ENCODE data around the gene ACTN2.
A peak's percentile ranks its signal among the peaks of the same experiment; 100 is the strongest.

The ACTN2 gene

DNA sequence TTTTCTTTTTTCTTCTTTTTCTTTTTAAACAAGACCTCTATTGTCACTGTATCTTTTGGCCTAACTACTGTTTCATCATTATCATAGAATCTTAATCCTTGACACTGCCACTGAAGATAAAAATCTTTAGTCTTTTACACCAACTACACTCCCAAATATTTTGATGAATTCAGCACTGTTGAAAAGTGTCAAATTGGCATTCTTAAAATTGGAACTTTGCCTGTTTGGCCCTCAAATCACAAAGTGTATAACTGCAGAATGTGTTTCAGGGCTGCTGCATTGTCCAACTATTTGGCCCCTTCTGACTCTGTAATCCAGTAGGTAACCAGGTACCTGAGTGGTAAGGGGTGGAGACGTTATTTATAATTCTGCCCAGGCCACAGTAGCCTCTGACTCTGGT is 34.3 kb downstream of the ACTN2 start:
- DNase-seq (ENCODE audit: insufficient read length) = no peak
- FAIRE-seq = no peak
- TF ChIP-seq POLR2A (IDR thresholded peaks at IDR 0.05; ENCODE audit: low read depth, low read length) (no peak), POLR2AphosphoS5 (IDR thresholded peaks at IDR 0.05; ENCODE audit: low read depth, low read length) (no peak), TAF1 (IDR thresholded peaks at IDR 0.05; ENCODE audit: borderline replicate concordance, low read depth, low read length) (no peak)

DNA sequence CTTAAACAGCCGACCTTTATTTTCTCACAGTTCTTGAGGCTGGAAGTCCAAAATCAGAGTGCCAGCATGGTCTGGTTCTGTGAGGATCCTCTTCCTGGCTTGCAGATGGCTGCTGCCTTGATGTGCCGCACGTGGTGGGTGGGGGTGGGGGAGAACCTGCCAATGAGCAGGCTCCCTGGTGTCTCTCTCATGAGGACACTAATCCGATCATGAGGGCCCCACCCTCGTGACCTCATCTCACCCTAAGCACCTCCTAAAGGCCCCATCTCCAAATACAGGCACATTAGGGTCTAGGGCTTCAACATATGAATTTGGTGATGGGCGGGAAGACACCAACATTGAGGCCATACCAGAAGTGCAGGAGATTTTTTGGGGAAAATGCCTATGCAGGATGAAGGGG is 37.8 kb downstream of the ACTN2 start:
- FAIRE-seq (no peak), DNase-seq (ENCODE audit: insufficient read length) (no peak)
- TF ChIP-seq POLR2AphosphoS5 (IDR thresholded peaks at IDR 0.05; ENCODE audit: low read depth, low read length) (no peak), POLR2A (IDR thresholded peaks at IDR 0.05; ENCODE audit: low read depth, low read length) (no peak), TAF1 (IDR thresholded peaks at IDR 0.05; ENCODE audit: borderline replicate concordance, low read depth, low read length) (no peak)

DNA sequence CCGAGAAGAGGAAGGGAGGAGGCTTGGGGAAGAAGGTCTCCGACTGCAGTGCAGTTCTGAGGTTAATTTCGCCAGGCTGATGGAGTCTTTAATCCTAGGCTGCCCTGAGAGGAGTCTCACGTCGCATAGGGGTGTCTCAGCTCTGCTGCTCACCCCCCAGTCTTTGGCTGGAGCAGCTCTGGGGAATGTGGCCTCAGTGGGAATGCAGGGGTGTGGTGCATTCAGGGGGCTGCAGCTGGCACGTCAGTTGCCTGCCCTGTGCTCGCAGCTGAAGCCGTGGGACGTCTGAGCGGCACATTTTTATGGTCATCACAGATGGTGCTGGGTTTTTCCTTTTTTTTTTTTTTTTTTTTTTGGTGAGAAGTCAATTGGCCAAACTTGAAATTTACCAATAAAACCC is 38.2 kb downstream of the ACTN2 start:
- FAIRE-seq = no peak
- no peak for DNase-seq (ENCODE audit: insufficient read length)
- no peak for TF ChIP-seq POLR2A (IDR thresholded peaks at IDR 0.05; ENCODE audit: low read depth, low read length)
- no peak for TF ChIP-seq POLR2AphosphoS5 (IDR thresholded peaks at IDR 0.05; ENCODE audit: low read depth, low read length)

DNA sequence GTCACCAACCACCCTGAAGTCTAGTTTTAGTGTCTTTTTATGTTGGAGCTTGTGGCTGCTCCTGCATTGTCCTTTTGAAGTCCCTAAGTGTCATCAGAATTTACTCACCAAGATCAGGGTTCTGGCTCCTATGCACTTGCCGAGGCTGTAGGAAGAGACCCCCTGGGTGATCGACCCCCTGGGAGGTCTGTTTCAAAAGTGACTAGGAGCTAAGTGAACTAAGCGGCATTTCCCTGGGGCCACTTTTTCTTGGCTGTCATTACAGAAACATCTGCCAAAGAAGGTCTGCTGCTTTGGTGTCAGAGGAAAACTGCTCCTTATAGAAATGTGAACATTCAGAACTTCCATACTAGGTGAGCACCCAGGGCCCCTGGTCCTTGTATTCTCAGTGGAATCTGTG is 39.4 kb downstream of the ACTN2 start:
- FAIRE-seq (no peak), DNase-seq (ENCODE audit: insufficient read length) (no peak)
- TF ChIP-seq TAF1 (IDR thresholded peaks at IDR 0.05; ENCODE audit: borderline replicate concordance, low read depth, low read length) = no peak
- no peak for TF ChIP-seq POLR2AphosphoS5 (IDR thresholded peaks at IDR 0.05; ENCODE audit: low read depth, low read length)
- TF ChIP-seq POLR2A (IDR thresholded peaks at IDR 0.05; ENCODE audit: low read depth, low read length) = no peak

DNA sequence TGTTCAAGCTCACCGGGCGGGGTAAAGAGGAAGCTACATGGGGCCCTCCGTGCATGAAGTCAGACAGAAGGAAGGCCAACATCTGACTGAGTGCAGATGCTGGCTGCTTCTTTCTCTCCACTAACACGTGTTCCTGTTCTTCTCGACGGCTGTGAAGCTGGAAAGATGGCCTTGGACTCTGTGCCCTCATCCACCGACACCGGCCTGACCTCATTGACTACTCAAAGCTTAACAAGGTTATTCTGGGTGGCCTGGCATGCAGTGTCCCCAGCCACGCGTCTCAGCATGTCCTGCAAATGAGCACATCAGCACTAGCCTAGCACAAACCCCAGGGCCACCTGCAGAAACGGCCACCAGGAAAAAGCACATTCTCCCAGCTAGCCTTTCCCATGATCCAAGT is 41.2 kb downstream of the ACTN2 start:
- TF ChIP-seq POLR2AphosphoS5 (IDR thresholded peaks at IDR 0.05; ENCODE audit: low read depth, low read length) = no peak
- no peak for TF ChIP-seq TAF1 (IDR thresholded peaks at IDR 0.05; ENCODE audit: borderline replicate concordance, low read depth, low read length)
- no peak for TF ChIP-seq POLR2A (IDR thresholded peaks at IDR 0.05; ENCODE audit: low read depth, low read length)

DNA sequence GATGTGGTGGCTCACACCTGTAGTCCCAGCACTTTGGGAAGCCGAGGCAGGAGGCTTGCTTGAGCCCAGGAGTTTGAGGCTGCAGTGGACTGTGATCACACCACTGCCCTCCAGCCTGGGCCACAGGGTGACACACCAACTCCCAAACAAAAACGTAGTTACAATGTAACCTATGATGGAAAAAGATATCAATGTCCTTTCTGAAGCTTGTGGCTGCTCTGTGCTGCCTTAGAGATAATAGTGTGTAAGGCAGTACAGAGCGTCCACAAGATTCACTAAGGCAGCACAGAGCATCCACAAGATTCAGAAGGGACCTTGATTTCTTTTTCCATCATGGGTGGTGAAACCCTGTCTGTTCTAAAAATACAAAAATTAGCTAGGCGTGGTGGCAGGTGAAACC is 42.5 kb downstream of the ACTN2 start:
- FAIRE-seq = no peak
- no peak for DNase-seq (ENCODE audit: insufficient read length)
- TF ChIP-seq POLR2AphosphoS5 (IDR thresholded peaks at IDR 0.05; ENCODE audit: low read depth, low read length) = no peak

More for the DNA sequence above, 41.2 kb downstream of the ACTN2 start:
- FAIRE-seq (no peak), DNase-seq (ENCODE audit: insufficient read length) (no peak)

DNA sequence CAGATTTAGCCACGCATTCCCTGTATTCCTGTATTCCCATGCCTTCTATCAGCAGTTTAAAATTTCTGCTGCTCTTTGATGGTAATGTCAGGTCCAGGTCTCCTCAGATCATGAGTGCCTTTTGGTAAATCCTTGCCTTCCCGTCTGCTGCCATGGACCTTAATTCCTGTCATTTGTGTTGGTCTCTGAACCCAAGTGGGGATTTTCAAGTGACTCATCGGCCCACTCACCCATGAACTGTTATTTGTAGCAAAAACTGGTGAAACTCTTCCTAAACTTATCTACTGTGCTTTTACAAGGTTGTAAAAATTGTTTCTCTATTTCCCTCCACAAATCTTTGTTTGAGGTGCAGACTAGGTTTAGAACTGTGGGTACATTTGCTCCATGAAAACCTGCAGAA is 47.4 kb downstream of the ACTN2 start:
- peak; percentile 30 for FAIRE-seq
- DNase-seq (ENCODE audit: insufficient read length) = no peak
- TF ChIP-seq POLR2AphosphoS5 (IDR thresholded peaks at IDR 0.05; ENCODE audit: low read depth, low read length) = no peak
- no peak for TF ChIP-seq TAF1 (IDR thresholded peaks at IDR 0.05; ENCODE audit: borderline replicate concordance, low read depth, low read length)
- TF ChIP-seq POLR2A (IDR thresholded peaks at IDR 0.05; ENCODE audit: low read depth, low read length) = no peak

DNA sequence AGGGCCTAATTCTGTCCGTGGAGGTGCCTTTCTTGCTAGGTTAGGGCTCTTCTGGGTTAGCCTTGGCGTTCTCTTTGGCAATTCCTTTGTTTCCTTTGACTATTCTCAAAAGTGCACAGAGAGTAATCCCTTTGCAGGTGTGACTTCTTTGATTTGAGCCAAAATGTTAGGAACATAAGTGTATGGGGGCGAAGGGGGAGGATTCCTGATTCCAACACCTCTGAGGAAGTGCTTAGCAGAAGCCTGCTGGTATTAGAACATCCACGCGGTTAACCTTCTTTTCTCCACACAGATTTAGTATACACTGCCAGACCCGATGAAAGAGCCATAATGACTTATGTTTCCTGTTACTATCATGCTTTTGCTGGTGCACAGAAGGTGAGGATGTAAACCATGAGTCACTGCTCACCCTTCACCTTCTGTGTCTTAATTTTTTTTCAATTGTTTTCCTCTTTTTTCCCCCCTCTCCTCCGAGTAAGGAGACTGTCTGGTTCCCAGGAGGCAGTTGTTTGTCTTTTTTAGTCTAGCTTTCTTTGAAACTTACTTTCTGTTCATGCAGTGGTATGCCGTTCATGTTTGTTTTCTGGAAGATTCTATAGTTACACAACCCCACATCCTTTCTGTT is 48.0 kb downstream of the ACTN2 start:
- no peak for TF ChIP-seq TAF1 (IDR thresholded peaks at IDR 0.05; ENCODE audit: borderline replicate concordance, low read depth, low read length)
- no peak for TF ChIP-seq POLR2A (IDR thresholded peaks at IDR 0.05; ENCODE audit: low read depth, low read length)
- no peak for TF ChIP-seq POLR2AphosphoS5 (IDR thresholded peaks at IDR 0.05; ENCODE audit: low read depth, low read length)
- FAIRE-seq (no peak), DNase-seq (ENCODE audit: insufficient read length) (no peak)

DNA sequence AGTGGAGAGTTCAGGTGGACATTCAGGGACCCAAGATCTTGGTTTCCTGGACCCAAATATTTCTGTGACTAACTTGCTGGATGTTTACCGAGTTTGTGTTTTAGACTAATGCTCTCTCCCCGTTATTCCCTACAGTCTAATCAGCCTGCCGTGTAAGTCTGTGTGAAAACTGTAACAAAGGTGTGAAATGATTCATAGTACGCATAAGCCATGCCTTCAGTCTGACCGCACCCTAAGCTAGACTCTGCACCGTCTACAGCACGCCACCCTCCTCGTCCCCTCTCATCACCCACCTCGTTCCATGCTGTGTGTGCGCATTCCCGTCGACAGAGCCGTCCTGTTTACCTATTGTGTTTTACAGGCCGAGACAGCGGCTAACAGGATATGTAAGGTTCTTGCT is 50.5 kb downstream of the ACTN2 start:
- FAIRE-seq (no peak), DNase-seq (ENCODE audit: insufficient read length) (no peak)
- TF ChIP-seq TAF1 (IDR thresholded peaks at IDR 0.05; ENCODE audit: borderline replicate concordance, low read depth, low read length) (no peak), POLR2A (IDR thresholded peaks at IDR 0.05; ENCODE audit: low read depth, low read length) (no peak), POLR2AphosphoS5 (IDR thresholded peaks at IDR 0.05; ENCODE audit: low read depth, low read length) (no peak)

DNA sequence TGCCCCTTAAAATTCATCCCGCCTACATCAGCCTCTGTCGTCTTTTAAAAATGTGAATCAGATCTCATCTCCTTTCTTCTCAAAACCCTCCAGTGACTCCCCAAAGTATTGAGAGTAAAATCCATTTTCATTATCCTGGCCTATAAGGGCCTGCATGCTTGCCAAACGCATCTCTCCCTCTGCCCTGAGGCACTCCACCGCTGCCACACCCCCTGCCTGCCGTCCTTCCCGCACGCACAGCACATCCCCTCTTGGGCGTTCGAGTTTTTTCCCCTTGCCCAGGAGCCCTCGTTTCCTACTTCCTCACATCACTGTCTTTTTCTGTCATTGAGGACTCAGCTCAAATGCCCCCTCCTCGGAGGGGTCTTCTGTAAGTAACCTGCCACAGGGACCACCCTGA is 55.5 kb downstream of the ACTN2 start:
- TF ChIP-seq POLR2AphosphoS5 (IDR thresholded peaks at IDR 0.05; ENCODE audit: low read depth, low read length) (no peak), POLR2A (IDR thresholded peaks at IDR 0.05; ENCODE audit: low read depth, low read length) (no peak), TAF1 (IDR thresholded peaks at IDR 0.05; ENCODE audit: borderline replicate concordance, low read depth, low read length) (no peak)
- FAIRE-seq = no peak
- no peak for DNase-seq (ENCODE audit: insufficient read length)

DNA sequence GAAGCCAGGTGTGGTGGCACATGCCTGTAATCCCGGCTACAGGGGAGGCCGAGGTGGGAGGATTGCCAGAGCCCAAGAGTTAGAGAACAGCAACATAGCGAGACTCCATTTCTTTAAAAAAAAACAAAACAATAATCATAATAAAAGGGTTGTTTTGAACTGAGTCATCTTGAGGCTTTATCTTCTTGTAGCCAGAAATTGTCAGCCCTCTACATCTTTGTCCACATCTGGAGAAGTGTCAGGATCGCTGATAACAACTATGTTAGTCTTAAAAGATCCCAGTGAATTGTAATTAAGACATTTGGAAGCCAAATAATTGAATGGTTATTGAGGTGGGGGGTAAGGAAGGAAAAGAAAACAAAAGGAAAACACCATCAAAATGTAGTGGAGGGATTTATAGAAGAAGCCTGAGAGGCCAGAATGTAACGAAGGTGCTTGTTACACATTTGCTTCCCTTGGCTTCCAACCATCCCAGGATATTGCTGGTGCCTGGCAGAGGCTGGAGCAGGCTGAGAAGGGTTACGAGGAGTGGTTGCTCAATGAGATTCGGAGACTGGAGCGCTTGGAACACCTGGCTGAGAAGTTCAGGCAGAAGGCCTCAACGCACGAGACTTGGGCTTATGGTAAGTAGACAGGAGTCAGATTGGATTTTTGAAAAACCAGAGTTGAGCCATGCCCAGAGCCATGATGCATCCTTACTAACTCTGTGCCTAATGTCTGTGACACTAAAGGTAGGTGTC is 56.3 kb downstream of the ACTN2 start:
- no peak for TF ChIP-seq POLR2A (IDR thresholded peaks at IDR 0.05; ENCODE audit: low read depth, low read length)
- no peak for TF ChIP-seq TAF1 (IDR thresholded peaks at IDR 0.05; ENCODE audit: borderline replicate concordance, low read depth, low read length)
- no peak for TF ChIP-seq POLR2AphosphoS5 (IDR thresholded peaks at IDR 0.05; ENCODE audit: low read depth, low read length)
- FAIRE-seq = no peak
- no peak for DNase-seq (ENCODE audit: insufficient read length)

DNA sequence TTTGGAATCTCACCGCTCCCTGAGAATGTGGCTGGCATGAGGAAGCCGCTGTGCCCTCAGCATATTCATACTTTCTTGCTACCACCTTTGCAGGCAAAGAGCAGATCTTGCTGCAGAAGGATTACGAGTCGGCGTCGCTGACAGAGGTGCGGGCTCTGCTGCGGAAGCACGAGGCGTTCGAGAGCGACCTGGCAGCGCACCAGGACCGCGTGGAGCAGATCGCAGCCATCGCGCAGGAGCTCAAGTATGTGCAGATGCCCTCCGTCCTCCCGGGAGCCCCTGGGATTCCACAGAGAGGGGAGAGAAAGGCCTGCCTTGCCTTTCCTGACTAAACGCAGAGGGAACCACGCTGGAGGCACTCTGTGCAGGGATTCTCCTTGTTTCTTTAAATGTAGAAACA is 58.2 kb downstream of the ACTN2 start:
- DNase-seq (ENCODE audit: insufficient read length) (no peak), FAIRE-seq (no peak)
- no peak for TF ChIP-seq POLR2A (IDR thresholded peaks at IDR 0.05; ENCODE audit: low read depth, low read length)
- no peak for TF ChIP-seq POLR2AphosphoS5 (IDR thresholded peaks at IDR 0.05; ENCODE audit: low read depth, low read length)
- TF ChIP-seq TAF1 (IDR thresholded peaks at IDR 0.05; ENCODE audit: borderline replicate concordance, low read depth, low read length) = no peak
